ENCODE measurements around the gene MAP3K3.

GRCh38 chr17:63681530-63681929, 59.3 kb downstream of the MAP3K3 start:
- TF ChIP-seq CTCF (conservative IDR thresholded peaks at IDR 0.05), result no peak
- no peak for TF ChIP-seq ZFX (IDR thresholded peaks at IDR 0.05)
